ENCODE results near the gene TAF11. TPM values are rescaled to one million over a fixed set of nuclear protein-coding genes. Genes with fewer than 3 reads are reported as not detected.

TAF11 gene
- total and polyA plus RNA-seq, 2 of the 8 experiments (the other 6 are each of a cell fraction or from before 2014, with no cell fraction given): 38.2 to 48.6 TPM

GRCh38 chr6:34877259-34877658 lies 10.6 kb downstream of the TAF11 start:
- no peak overlapping the region for H4K5ac ChIP-seq (ENCODE audit: insufficient read length, low read depth, low read length)
- no peak overlapping the region for H2AK5ac ChIP-seq (ENCODE audit: low read depth, low read length)
- POLR2A ChIA-PET (ENCODE audit: partially characterized antibody): interaction anchor here (1.0 to 5.4 kb wide), 4 partner anchors 9 to 20 kb away, joined by 3 to 48 read pairs (median 4); partner anchors contain the start of genes ANKS1A and TAF11
- H3K4me2 ChIP-seq (ENCODE audit: insufficient read depth in 1 of 2, low read depth in 2 of 2, low read length in 2 of 2): no peak overlapping the region
- DNase-seq (ENCODE audit: low read depth in 1 of 2, low spot score in 2 of 2) (no peak), FAIRE-seq (no peak)
- H3K23me2 ChIP-seq (ENCODE audit: low read depth, low read length): no peaks in the 10 kb centered on the region
- H3K36me3 ChIP-seq (ENCODE audit: control insufficient read depth in 2 of 4, insufficient read depth in 4 of 4, low read length in 3 of 4): peaks cover 7 to 52% (median 28%) of the 10 kb centered on the region in 4 experiments; a peak in 7 of 8 replicates
- H3K4me3 ChIP-seq (ENCODE audit: extremely low read depth in 1 of 4, insufficient read depth in 2 of 4, low read depth in 3 of 4, low read length in 4 of 4): no peak overlapping the region
- peaks cover 0 to 7% (median 0%) of the 10 kb centered on the region in 4 experiments; a peak in 1 of 7 replicates for H3K4me1 ChIP-seq (replicated peaks in 1 of 4; ENCODE audit: control insufficient read depth in 3 of 4, insufficient read depth in 4 of 4, low read length in 3 of 4)
- H4K20me1 ChIP-seq (replicated peaks in 1 of 2; ENCODE audit: control insufficient read depth in 1 of 2, insufficient read depth in 2 of 2, low read length in 2 of 2): peaks cover 0 to 2% of the 10 kb centered on the region in 2 experiments
- no peak overlapping the region for H4K91ac ChIP-seq (replicated peaks; ENCODE audit: insufficient read length, low read length)
- H3K79me2 ChIP-seq (ENCODE audit: control insufficient read depth in 1 of 2, insufficient read depth in 2 of 2, low read length in 2 of 2): no peaks in the 10 kb centered on the region
- no peak overlapping the region for H3K18ac ChIP-seq (ENCODE audit: extremely low read depth, low read length)
- H2BK15ac ChIP-seq (ENCODE audit: low read length): no peak overlapping the region
- 88% methylated on average over 1 of the region's 1 CpG; no CpG with 5 or more reads in 1 of the 2 experiments for WGBS, 2 experiments (ENCODE audit: extremely low coverage in 1 of 2, insufficient coverage in 1 of 2, insufficient read length in 1 of 2, insufficient replicate concordance in 2 of 2, low coverage in 1 of 2, low lambda C conversion rate in 2 of 2, missing lambda C conversion rate in 1 of 2)
- no peak overlapping the region for H2BK120ac ChIP-seq (replicated peaks; ENCODE audit: low read depth, low read length)
- no peak overlapping the region for H2AFZ ChIP-seq (ENCODE audit: low read length)
- no peak overlapping the region for H3K14ac ChIP-seq (ENCODE audit: insufficient read length)
- H2BK12ac ChIP-seq (ENCODE audit: low read depth, low read length): no peak overlapping the region
- no peak overlapping the region for H3K27ac ChIP-seq (ENCODE audit: low read depth, low read length)
- no peaks in the 10 kb centered on the region for H3K9me3 ChIP-seq (ENCODE audit: insufficient read depth in 2 of 2, low read depth in 1 of 2, low read length in 1 of 2)
- H3K9ac ChIP-seq (replicated peaks in 1 of 4; ENCODE audit: extremely low read depth in 1 of 4, low read depth in 3 of 4, low read length in 3 of 4): no peak overlapping the region
- no peak overlapping the region for H3K23ac ChIP-seq (ENCODE audit: insufficient read length)
- no peak overlapping the region for H2BK20ac ChIP-seq (ENCODE audit: low read length)
- no peak overlapping the region for H4K8ac ChIP-seq (ENCODE audit: extremely low read depth, insufficient read depth, low read length)
- CTCF ChIA-PET (ENCODE audit: partially characterized antibody): interaction anchor here (1.7 kb wide), 1 partner anchor 18 kb away, joined by 3 read pairs; no protein-coding TSS in a partner anchor
- no peaks in the 10 kb centered on the region for H3K27me3 ChIP-seq (replicated peaks in 1 of 4; ENCODE audit: control insufficient read depth in 3 of 4, extremely low read depth in 1 of 4, insufficient read depth in 3 of 4, low read length in 3 of 4)
- H3K79me1 ChIP-seq (ENCODE audit: low read depth, low read length): no peaks in the 10 kb centered on the region
- H3K4ac ChIP-seq (replicated peaks; ENCODE audit: insufficient read length, low read depth, low read length): no peak overlapping the region
- H3K56ac ChIP-seq (replicated peaks; ENCODE audit: insufficient read length, low read depth, low read length): no peak overlapping the region
- H2BK5ac ChIP-seq (ENCODE audit: low read depth, low read length): no peak overlapping the region
- TF ChIP-seq EP300 (IDR thresholded peaks at IDR 0.05; ENCODE audit: borderline replicate concordance in 1 of 2, low read depth in 2 of 2, low read length in 2 of 2): no peak
- no peak for TF ChIP-seq EGR1 (IDR thresholded peaks at IDR 0.05; ENCODE audit: borderline replicate concordance, low read depth, low read length)
- TF ChIP-seq SAP30 (IDR thresholded peaks at IDR 0.05; ENCODE audit: insufficient read depth, insufficient replicate concordance, low read length): no peak
- no peak for TF ChIP-seq CHD2 (IDR thresholded peaks at IDR 0.05; ENCODE audit: low read length)
- no peak for TF ChIP-seq TBP (IDR thresholded peaks at IDR 0.05; ENCODE audit: low read depth, low read length)
- TF ChIP-seq ASH2L (IDR thresholded peaks at IDR 0.05; ENCODE audit: low read length): no peak
- TF ChIP-seq HDAC2 (IDR thresholded peaks at IDR 0.05; ENCODE audit: borderline replicate concordance in 1 of 2, low read depth in 2 of 2, low read length in 2 of 2): no peak
- no peak for TF ChIP-seq JUN (IDR thresholded peaks at IDR 0.05; ENCODE audit: low read depth, low read length)
- TF ChIP-seq BRCA1 (IDR thresholded peaks at IDR 0.05; ENCODE audit: low read depth, low read length): no peak
- TF ChIP-seq NANOG (IDR thresholded peaks at IDR 0.05; ENCODE audit: insufficient read depth, low read depth, low read length, poor library complexity, severe bottlenecking): no peak
- no peak for TF ChIP-seq MAFK (IDR thresholded peaks at IDR 0.05; ENCODE audit: low read depth, low read length)
- TF ChIP-seq RFX5 (IDR thresholded peaks at IDR 0.05; ENCODE audit: borderline replicate concordance, low read depth, low read length): no peak
- no peak for TF ChIP-seq TEAD4 (IDR thresholded peaks at IDR 0.05; ENCODE audit: low read depth, low read length)
